HCT116 (cell line): Measurements from ENCODE around the gene TAGLN2.

Source experiments
- CEBPB ChIP-seq: IDR thresholded peaks from 2 replicates; pipeline ENCODE4 v1.6.1; 2012; ENCODE audit warnings: low read depth
- CTCF ChIP-seq, 3 experiments: fragments of 200-600 bp in 1 of 3; sonication (generic) in 1 of 3; IDR thresholded peaks in 2 of 3; conservative IDR thresholded peaks in 1 of 3; 2 replicates each; pipeline ENCODE4 v1.5.1; 2012 to 2017; ENCODE audit warnings: low read depth in 2 of 3, low read length in 2 of 3, antibody characterized with exemption in 1 of 3, borderline replicate concordance in 1 of 3, control low read depth in 1 of 3, mild to moderate bottlenecking in 1 of 3, mixed read lengths in 1 of 3, mixed run types in 1 of 3, moderate library complexity in 1 of 3; ENCODE audit not compliant: insufficient read depth in 1 of 3
- EZH2 ChIP-seq: fragments of 200-600 bp; sonication (generic); IDR thresholded peaks from 2 replicates; pipeline ENCODE4 v1.6.1; 2017; ENCODE audit warnings: antibody characterized with exemption, mixed run types
- MAX ChIP-seq: IDR thresholded peaks from 2 replicates; pipeline ENCODE4 v1.6.1; 2012
- POLR2AphosphoS5 ChIP-seq: IDR thresholded peaks from 2 replicates; pipeline ENCODE4 v1.6.1; 2011; ENCODE audit warnings: mild to moderate bottlenecking, low read depth, low read length, moderate library complexity
- REST ChIP-seq: IDR thresholded peaks from 2 replicates; pipeline ENCODE4 v1.6.1; 2012; ENCODE audit warnings: low read depth
- SIN3A ChIP-seq: IDR thresholded peaks from 2 replicates; pipeline ENCODE4 v1.6.1; 2012; ENCODE audit warnings: low read depth
- ZNF274 ChIP-seq: fragments of 200-500 bp; sonication (Bioruptor generic); IDR thresholded peaks from 2 replicates; pipeline ENCODE4 v1.6.1; 2014; ENCODE audit warnings: mild to moderate bottlenecking, low read depth, low read length, inconsistent platforms

GRCh38 chr1:159964144-159964543 lies 38.8 kb upstream of the TAGLN2 start:
- TF ChIP-seq CEBPB (no peak), POLR2AphosphoS5 (no peak), EZH2 (no peak), CTCF (IDR thresholded peaks at IDR 0.05 in 2 of 3, conservative IDR thresholded peaks at IDR 0.05 in 1 of 3; ENCODE audit: borderline replicate concordance in 1 of 3, insufficient read depth in 1 of 3, low read depth in 2 of 3, low read length in 2 of 3) (no peak), REST (no peak), SIN3A (no peak), ZNF274 (no peak), MAX (no peak)
